ENCODE measurements around the gene HOXA5. TPM values are rescaled to one million over a fixed set of nuclear protein-coding genes. Genes with fewer than 3 reads are reported as not detected.
A peak's percentile ranks its signal among the peaks of the same experiment; 100 is the strongest.

Gene HOXA5
- total RNA-seq, 4 donors from 2014 or later, result 3.6 to 8.2 (median 6.8) TPM

DNA sequence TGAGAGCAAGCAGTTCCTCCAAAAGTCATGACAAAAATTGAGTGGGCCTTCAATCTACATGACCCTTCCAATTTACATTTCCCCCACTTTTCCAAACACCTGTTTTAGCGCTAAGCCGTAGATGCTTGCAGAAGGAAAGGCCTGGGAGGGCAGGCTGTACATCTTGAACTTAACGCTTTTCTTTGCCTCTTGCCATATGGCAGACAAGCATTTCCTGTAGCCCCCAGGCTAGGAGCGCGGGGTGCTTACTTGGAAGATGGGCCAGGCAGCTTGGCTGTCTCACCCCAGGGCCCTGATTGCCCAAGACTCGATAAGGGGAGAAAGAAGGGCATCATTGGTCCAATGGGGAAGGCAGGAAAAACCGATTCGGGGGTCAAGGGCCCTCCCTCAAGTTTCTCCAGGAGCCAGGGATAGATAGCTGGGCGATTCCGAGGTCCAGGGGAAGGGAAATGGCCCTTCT, 28.9 kb upstream of the HOXA5 start:
- DNase-seq, result no peak
- H3K4me1 ChIP-seq, result peaks cover 29 to 57% (median 34%) of the 10 kb centered on the region in 3 donors
- H3K27ac ChIP-seq, result no peak overlapping the region
- peak overlapping the region in 1 of 4 donors; percentile 70 for H3K4me3 ChIP-seq
- peaks cover 54 to 100% (median 77%) of the 10 kb centered on the region in 4 donors for H3K27me3 ChIP-seq
- no peak for TF ChIP-seq POLR2A (IDR thresholded peaks at IDR 0.05)
- TF ChIP-seq, protein P1, sequence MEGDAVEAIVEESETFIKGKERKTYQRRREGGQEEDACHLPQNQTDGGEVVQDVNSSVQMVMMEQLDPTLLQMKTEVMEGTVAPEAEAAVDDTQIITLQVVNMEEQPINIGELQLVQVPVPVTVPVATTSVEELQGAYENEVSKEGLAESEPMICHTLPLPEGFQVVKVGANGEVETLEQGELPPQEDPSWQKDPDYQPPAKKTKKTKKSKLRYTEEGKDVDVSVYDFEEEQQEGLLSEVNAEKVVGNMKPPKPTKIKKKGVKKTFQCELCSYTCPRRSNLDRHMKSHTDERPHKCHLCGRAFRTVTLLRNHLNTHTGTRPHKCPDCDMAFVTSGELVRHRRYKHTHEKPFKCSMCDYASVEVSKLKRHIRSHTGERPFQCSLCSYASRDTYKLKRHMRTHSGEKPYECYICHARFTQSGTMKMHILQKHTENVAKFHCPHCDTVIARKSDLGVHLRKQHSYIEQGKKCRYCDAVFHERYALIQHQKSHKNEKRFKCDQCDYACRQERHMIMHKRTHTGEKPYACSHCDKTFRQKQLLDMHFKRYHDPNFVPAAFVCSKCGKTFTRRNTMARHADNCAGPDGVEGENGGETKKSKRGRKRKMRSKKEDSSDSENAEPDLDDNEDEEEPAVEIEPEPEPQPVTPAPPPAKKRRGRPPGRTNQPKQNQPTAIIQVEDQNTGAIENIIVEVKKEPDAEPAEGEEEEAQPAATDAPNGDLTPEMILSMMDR (IDR thresholded peaks at IDR 0.05), result no peak
- intact Hi-C loops (cut with DNase I), result no loop called here
- WGBS, 2 donors, result 0 to 38% methylated on average over 4 to 6 of the region's 10 CpGs
- no peaks in the 10 kb centered on the region for H3K9me3 ChIP-seq
- no peaks in the 10 kb centered on the region for H3K36me3 ChIP-seq

DNA sequence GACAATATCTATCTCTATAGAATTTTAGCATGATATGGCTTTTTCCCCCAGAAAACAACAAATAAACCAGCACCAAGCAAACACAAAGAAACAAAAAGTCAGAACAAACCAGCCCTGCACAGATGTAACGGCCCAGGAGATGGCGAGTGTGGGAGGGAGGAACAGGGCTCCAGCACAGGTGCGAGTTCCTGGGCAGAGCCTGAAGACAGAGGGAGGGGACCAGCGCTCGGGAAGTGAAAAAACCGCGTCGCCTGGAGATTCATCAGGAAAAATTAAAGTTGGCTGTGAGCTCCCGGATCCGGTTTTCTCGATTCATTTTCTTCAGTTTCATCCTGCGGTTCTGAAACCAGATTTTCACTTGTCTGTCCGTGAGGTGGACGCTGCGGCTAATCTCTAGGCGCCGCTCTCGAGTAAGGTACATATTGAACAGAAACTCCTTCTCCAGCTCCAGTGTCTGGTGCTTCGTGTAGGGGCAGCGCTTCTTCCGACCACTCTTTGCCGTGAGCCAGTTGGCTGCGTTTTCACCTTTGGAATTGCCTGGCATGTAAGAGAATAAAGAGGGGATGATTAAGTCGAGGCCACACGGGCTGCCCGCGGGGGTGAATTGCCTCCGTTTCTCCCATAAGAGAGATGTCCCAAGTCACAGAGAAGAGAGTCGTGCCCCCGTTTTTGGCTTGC, 28.3 kb upstream of the HOXA5 start:
- H3K27me3 ChIP-seq, result peaks cover 54 to 100% (median 82%) of the 10 kb centered on the region in 4 donors
- 3 to 7% methylated on average over 19 to 29 of the region's 30 CpGs for WGBS, 2 donors
- H3K4me1 ChIP-seq, result peaks cover 29 to 62% (median 34%) of the 10 kb centered on the region in 3 donors
- DNase-seq, result no peak
- intact Hi-C loops (cut with DNase I), result no loop called here
- peak overlapping the region in 1 of 4 donors; percentile 12 for H3K4me3 ChIP-seq
- no peak overlapping the region for H3K27ac ChIP-seq
- TF ChIP-seq, protein P1 (IDR thresholded peaks at IDR 0.05), result no peak
- TF ChIP-seq POLR2A (IDR thresholded peaks at IDR 0.05), result no peak
- no peaks in the 10 kb centered on the region for H3K9me3 ChIP-seq
- H3K36me3 ChIP-seq, result no peaks in the 10 kb centered on the region

DNA sequence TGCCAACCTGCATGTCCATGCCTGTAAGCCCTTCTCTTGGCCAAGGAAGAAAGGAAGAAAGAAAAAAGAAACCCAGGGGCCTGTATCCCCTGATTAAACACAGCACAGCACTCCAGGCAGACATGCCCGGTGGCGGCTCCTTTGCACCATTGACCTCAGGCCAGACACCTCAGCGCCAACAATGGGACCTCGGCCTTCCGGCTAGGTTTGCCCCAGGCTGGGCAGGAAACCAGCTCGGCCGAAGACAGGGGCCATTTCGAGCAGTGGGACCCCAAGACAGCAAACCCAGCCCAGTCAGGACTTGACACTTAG, 27.8 kb upstream of the HOXA5 start:
- intact Hi-C loops (cut with DNase I), result no loop called here
- Histone ChIP-seq H3K9me3 (no peaks in the 10 kb centered on the region), H3K27me3 (peaks cover 57 to 100% (median 84%) of the 10 kb centered on the region in 4 donors), H3K36me3 (no peaks in the 10 kb centered on the region), H3K27ac (no peak overlapping the region), H3K4me1 (peaks cover 29 to 67% (median 37%) of the 10 kb centered on the region in 3 donors), H3K4me3 (no peak overlapping the region)
- TF ChIP-seq, protein P1 (IDR thresholded peaks at IDR 0.05), result no peak
- no peak for TF ChIP-seq POLR2A (IDR thresholded peaks at IDR 0.05)
- no peak for DNase-seq
- WGBS, 2 donors, result 11 to 17% methylated on average over 2 to 4 of the region's 8 CpGs

DNA sequence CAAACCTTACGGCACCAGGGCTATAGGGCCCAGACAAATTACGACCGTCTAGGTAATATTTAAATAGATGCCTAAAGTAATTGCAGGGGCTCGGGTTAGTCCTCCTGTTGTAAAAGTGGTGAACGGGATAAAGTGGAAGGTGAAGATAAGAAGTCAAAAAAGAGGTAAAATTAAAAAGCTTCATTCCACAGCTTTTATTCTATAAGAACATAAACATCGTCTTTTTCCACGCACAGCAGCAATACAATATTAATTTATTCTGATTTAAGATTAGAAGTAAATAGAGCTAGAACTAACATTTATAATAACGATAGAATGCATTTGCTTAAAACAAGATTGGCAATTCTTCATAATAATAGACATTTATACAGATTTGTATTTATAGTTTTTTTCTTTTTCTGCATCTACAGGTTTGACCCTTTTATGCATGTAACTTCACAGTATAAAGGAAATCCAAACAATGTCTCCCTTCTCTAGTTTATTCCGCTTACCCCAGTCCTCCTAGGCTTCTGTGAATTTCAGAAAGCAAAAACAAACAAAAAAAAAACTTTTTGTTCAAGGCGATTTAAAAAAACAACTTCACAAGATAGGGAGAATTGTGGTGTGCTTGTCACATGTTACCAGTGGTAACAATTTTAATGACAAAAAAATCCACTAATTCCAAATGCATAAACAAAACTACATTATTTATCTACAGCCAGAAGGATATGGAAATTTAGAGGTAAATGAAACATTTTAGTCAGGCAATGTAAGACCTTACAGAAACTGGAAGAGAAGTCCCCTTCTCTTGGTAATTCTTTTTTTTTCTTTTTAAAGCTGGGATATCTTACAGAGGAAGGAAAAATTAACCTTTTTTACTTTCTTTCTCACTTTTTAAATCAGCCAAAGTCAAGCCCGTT, 27.2 kb upstream of the HOXA5 start:
- H3K9me3 ChIP-seq, result no peaks in the 10 kb centered on the region
- 28 to 30% methylated on average over 11 of the region's 11 CpGs for WGBS, 2 donors
- no peaks in the 10 kb centered on the region for H3K36me3 ChIP-seq
- H3K27ac ChIP-seq, result no peak overlapping the region
- intact Hi-C loops (cut with DNase I), result no loop called here
- H3K27me3 ChIP-seq, result peaks cover 60 to 100% (median 85%) of the 10 kb centered on the region in 4 donors
- H3K4me3 ChIP-seq, result no peak overlapping the region
- no peak for DNase-seq
- TF ChIP-seq, protein P1 (IDR thresholded peaks at IDR 0.05), result no peak
- TF ChIP-seq POLR2A (IDR thresholded peaks at IDR 0.05), result no peak
- H3K4me1 ChIP-seq, result peaks cover 29 to 73% (median 43%) of the 10 kb centered on the region in 3 donors
